Kidney (tissue), 14 donors: Measurements from ENCODE around the gene TOMM7. TPM values are rescaled to one million over a fixed set of nuclear protein-coding genes. Genes with fewer than 3 reads are reported as not detected.

Source experiments
- DNase-seq, 5 donors: peaks; one replicate each; pipeline ENCODE4 v3.0.0-alpha.2; 2013 to 2020
- FAIRE-seq: peaks from 2 replicates; lab custom pipeline; 2012; peaks lifted over from hg19 to GRCh38; lab: Jason Lieb, UNC
- H3K27ac ChIP-seq, 2 donors: one replicate each; pipeline ENCODE4 v1.7.0; 2013; ENCODE audit warnings: low read depth in 2 of 2, low read length in 2 of 2, inconsistent platforms in 1 of 2
- H3K27me3 ChIP-seq: one replicate; pipeline ENCODE4 v1.7.1; 2013; ENCODE audit warnings: low read length, inconsistent platforms; ENCODE audit not compliant: control insufficient read depth, insufficient read depth
- H3K36me3 ChIP-seq, 3 donors: one replicate each; pipeline versions ENCODE4 v1.7.0 to v1.7.1; 2013; ENCODE audit warnings: low read length in 3 of 3, control low read depth in 1 of 3, inconsistent platforms in 1 of 3; ENCODE audit not compliant: insufficient read depth in 3 of 3, control insufficient read depth in 2 of 3
- H3K4me1 ChIP-seq, 3 donors: one replicate each; pipeline versions ENCODE4 v1.7.0 to v1.7.1; 2013; ENCODE audit warnings: low read length in 3 of 3, inconsistent platforms in 1 of 3, low read depth in 1 of 3; ENCODE audit not compliant: control insufficient read depth in 2 of 3, insufficient read depth in 2 of 3
- H3K4me3 ChIP-seq, 3 donors: one replicate each; pipeline versions ENCODE4 v1.7.0 to v1.8.1; 2013; ENCODE audit warnings: low read length in 3 of 3, control low read depth in 1 of 3, inconsistent platforms in 1 of 3
- H3K9ac ChIP-seq, 3 donors: one replicate each; pipeline versions ENCODE4 v1.7.0 to v1.7.1; 2013; ENCODE audit warnings: low read length in 3 of 3, control low read depth in 1 of 3, inconsistent platforms in 1 of 3
- H3K9me3 ChIP-seq, 3 donors: one replicate each; pipeline versions ENCODE4 v1.7.0 to v1.7.1; 2013; ENCODE audit warnings: low read length in 3 of 3, control low read depth in 1 of 3, inconsistent platforms in 1 of 3; ENCODE audit not compliant: control insufficient read depth in 2 of 3, insufficient read depth in 1 of 3
- CTCF ChIP-seq: IDR thresholded peaks from 3 replicates; pipeline ENCODE4 v1.5.1; 2012; ENCODE audit warnings: mild to moderate bottlenecking, moderate library complexity, borderline replicate concordance; ENCODE audit not compliant: insufficient read depth; ENCODE audit errors: extremely low read depth
- intact Hi-C: fragments of 100-400 bp; cut with DNase I; formaldehyde crosslinking; loops from one replicate; pipeline ENCODE4 v1.11.1; 2022
- polyA plus RNA-seq: library from polyadenylated mRNA; stranded (reverse); fragments of 350-450 nt; fragmentation: Illumina TruSeq; extraction: RNeasy Lipid Tissue Mini Kit (QIAGEN cat#74804); gene quantifications from one replicate; pipeline ENCODE4 v1.2.3, GENCODE V29; 2014; ENCODE audit warnings: low read depth, low replicate concordance; ENCODE audit not compliant: insufficient read depth
- total RNA-seq: library from RNA; stranded (reverse); fragmentation: NEBNext Ultra II Directional; extraction: Animal tissue kit (Norgen Biotek cat#: 25700); gene quantifications from one replicate; pipeline ENCODE4 v1.2.1, GENCODE V29; 2021
- donor health status: control.
- donor health status: control.
- donor health status: control.
- donor health status: control.
- donor health status: control.
- donor health status: DM: yes; HTN: yes; CAD: no.
- donor health status: Normal renal cell carcinoma (clear cell type).

The TOMM7 gene
- total and polyA plus RNA-seq, 2 donors from 2014 or later: 253 to 1,227 TPM

GRCh38 chr7:22860337-22860736 lies 37.7 kb upstream of the TOMM7 start:
- no peak overlapping the region for H3K9ac ChIP-seq
- no peak for DNase-seq
- no peak overlapping the region for H3K4me3 ChIP-seq
- peaks cover 0 to under 1% (median 0%) of the 10 kb centered on the region in 3 donors for H3K4me1 ChIP-seq
- no peaks in the 10 kb centered on the region for H3K9me3 ChIP-seq
- H3K27me3 ChIP-seq: no peaks in the 10 kb centered on the region
- H3K27ac ChIP-seq: no peak overlapping the region
- no peak for TF ChIP-seq CTCF
- H3K36me3 ChIP-seq: peaks cover 0 to 4% (median 0%) of the 10 kb centered on the region in 3 donors
- FAIRE-seq: no peak
- intact Hi-C loops: no loop called here

- Histone ChIP-seq H3K4me3 (no peak overlapping the region), H3K27me3 (no peaks in the 10 kb centered on the region), H3K36me3 (peaks cover 0 to 4% (median 0%) of the 10 kb centered on the region in 3 donors), H3K4me1 (peaks cover 0 to 4% (median 0%) of the 10 kb centered on the region in 3 donors), H3K27ac (no peak overlapping the region), H3K9ac (no peak overlapping the region), H3K9me3 (no peaks in the 10 kb centered on the region)
- DNase-seq: no peak
- intact Hi-C loops: no loop called here
- no peak for FAIRE-seq
- no peak for TF ChIP-seq CTCF
Observed at GRCh38 chr7:22859641-22860290, 37.1 kb upstream of the TOMM7 start.

- H3K9me3 ChIP-seq: no peaks in the 10 kb centered on the region
- intact Hi-C loops: no loop called here
- peaks cover 0 to 5% (median 0%) of the 10 kb centered on the region in 3 donors for H3K4me1 ChIP-seq
- no peak for TF ChIP-seq CTCF
- no peak overlapping the region for H3K27ac ChIP-seq
- DNase-seq (no peak), FAIRE-seq (no peak)
- H3K9ac ChIP-seq: no peak overlapping the region
- no peaks in the 10 kb centered on the region for H3K27me3 ChIP-seq
- H3K36me3 ChIP-seq: peaks cover 0 to 4% (median 0%) of the 10 kb centered on the region in 3 donors
- no peak overlapping the region for H3K4me3 ChIP-seq
Observed at GRCh38 chr7:22858640-22859561, 36.3 kb upstream of the TOMM7 start.
